Calu3 (cell line): ENCODE measurements around the gene COBLL1. TPM values are rescaled to one million over a fixed set of nuclear protein-coding genes. Genes with fewer than 3 reads are reported as not detected.

Experiments used
- BruUV-seq: library from RNA; stranded (reverse); fragments of 400-500 nt; replicated peaks from 2 replicates; lab custom pipeline; 2021; lab: Mats Ljungman, UMichigan
- CTCF ChIA-PET: fragments of 300-600 bp; sonication (Branson Sonifier 250); formaldehyde crosslinking; loops from one replicate; lab custom pipeline; 2022; ENCODE audit warnings: antibody characterized with exemption; lab: Charles Lee
- DNase-seq: peaks from one replicate; pipeline ENCODE4 v3.0.0; 2022
- H3K27ac Mint-ChIP-seq: one replicate; pipeline ENCODE4 v1.8.0; 2022; ENCODE audit warnings: mixed read lengths; ENCODE audit not compliant: unreplicated experiment
- H3K27me3 Mint-ChIP-seq: one replicate; pipeline ENCODE4 v1.8.0; 2022; ENCODE audit warnings: mixed read lengths; ENCODE audit not compliant: unreplicated experiment
- H3K36me3 Mint-ChIP-seq: one replicate; pipeline ENCODE4 v1.8.0; 2022; ENCODE audit warnings: mild to moderate bottlenecking, moderate library complexity, mixed read lengths; ENCODE audit not compliant: insufficient read depth, unreplicated experiment
- H3K4me1 Mint-ChIP-seq: one replicate; pipeline ENCODE4 v1.8.0; 2022; ENCODE audit warnings: mild to moderate bottlenecking, low read depth, mixed read lengths; ENCODE audit not compliant: unreplicated experiment
- H3K4me3 Mint-ChIP-seq: one replicate; pipeline ENCODE4 v1.8.0; 2022; ENCODE audit warnings: mild to moderate bottlenecking, low read depth, moderate library complexity, mixed read lengths; ENCODE audit not compliant: unreplicated experiment
- H3K9me3 Mint-ChIP-seq: one replicate; pipeline ENCODE4 v1.8.0; 2022; ENCODE audit warnings: low read depth, mixed read lengths; ENCODE audit not compliant: unreplicated experiment
- intact Hi-C: fragments of 100-400 bp; cut with micrococcal nuclease; formaldehyde crosslinking; loops from one replicate; pipeline ENCODE4 v1.10.0; 2022; ENCODE audit not compliant: unreplicated experiment
- total RNA-seq: library from RNA; stranded (reverse); gene quantifications from 2 replicates; pipeline ENCODE4 v1.2.3, GENCODE V29; 2022
- TF ChIP-seq, protein P1 (sequence below): fragments of 200-600 bp; IDR thresholded peaks from one replicate; pipeline ENCODE4 v1.8.0; 2022; ENCODE audit warnings: antibody characterized with exemption; ENCODE audit not compliant: unreplicated experiment

Gene COBLL1
- total RNA-seq, 1 experiment from 2014 or later, result 44.9 TPM

DNA sequence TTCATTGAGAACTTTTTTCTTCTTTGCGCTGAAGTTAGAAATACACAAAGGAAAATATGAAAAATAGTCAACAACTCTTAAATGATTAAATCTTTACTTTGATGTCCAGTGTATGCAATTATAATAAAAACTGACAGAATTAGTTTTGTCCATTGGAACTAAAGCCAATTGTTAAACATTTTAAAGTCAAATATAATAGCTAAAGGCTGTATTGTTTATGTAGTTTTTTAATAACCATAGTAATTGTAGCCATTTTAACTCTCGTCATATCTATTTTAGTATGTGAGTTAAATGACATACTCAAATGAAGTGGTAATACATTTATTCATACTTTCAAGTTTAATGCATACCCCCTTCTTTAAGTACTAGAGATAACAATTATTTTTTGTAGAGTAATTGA is 4.7 kb upstream of the COBLL1 start:
- Mint-ChIP-seq H3K4me3 (no peak overlapping the region), H3K9me3 (no peaks in the 10 kb centered on the region), H3K36me3 (peaks cover 12% of the 10 kb centered on the region), H3K4me1 (no peaks in the 10 kb centered on the region), H3K27me3 (no peaks in the 10 kb centered on the region), H3K27ac (no peak overlapping the region)
- DNase-seq, result no peak
- intact Hi-C loops, result no loop called here
- TF ChIP-seq, protein P1, sequence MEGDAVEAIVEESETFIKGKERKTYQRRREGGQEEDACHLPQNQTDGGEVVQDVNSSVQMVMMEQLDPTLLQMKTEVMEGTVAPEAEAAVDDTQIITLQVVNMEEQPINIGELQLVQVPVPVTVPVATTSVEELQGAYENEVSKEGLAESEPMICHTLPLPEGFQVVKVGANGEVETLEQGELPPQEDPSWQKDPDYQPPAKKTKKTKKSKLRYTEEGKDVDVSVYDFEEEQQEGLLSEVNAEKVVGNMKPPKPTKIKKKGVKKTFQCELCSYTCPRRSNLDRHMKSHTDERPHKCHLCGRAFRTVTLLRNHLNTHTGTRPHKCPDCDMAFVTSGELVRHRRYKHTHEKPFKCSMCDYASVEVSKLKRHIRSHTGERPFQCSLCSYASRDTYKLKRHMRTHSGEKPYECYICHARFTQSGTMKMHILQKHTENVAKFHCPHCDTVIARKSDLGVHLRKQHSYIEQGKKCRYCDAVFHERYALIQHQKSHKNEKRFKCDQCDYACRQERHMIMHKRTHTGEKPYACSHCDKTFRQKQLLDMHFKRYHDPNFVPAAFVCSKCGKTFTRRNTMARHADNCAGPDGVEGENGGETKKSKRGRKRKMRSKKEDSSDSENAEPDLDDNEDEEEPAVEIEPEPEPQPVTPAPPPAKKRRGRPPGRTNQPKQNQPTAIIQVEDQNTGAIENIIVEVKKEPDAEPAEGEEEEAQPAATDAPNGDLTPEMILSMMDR, result no peak
- BruUV-seq, result no TSS peak
- CTCF ChIA-PET, result no interaction called here

DNA sequence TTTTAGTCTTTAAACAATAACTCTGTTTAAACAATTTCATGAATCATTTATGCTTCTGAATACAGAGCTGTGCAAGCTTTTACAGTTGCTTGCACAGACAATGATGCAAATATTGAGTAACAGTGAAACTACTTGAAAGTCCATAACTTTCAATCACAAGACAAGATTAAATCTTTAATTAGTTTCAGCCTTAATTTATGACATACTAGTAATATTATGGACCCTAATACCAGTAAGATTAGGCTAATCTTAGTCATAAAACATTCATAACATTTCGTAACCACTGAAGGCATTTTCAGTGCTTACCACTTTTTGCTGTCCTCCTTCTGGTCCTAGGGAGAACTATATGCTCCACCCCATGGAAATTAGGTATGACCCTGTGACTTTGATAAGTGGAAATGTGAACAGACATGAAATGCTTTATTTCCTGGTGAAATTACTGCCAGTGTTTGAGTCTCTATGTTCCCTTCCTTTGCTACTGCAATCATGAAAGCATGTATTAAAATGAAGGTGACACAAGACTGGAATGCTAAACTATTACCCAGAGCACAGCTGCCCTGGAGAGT is 1.8 kb upstream of the COBLL1 start:
- peak overlapping the region; percentile 60 for H3K27ac Mint-ChIP-seq
- intact Hi-C loops, result loop anchor here (1.0 to 2.0 kb wide), 2 partner anchors 15 to 70 kb away; no protein-coding TSS in a partner anchor
- peaks cover 8% of the 10 kb centered on the region for H3K4me1 Mint-ChIP-seq
- peaks cover 33% of the 10 kb centered on the region for H3K36me3 Mint-ChIP-seq
- H3K27me3 Mint-ChIP-seq, result no peaks in the 10 kb centered on the region
- no peak overlapping the region for H3K4me3 Mint-ChIP-seq
- TF ChIP-seq, protein P1, result no peak
- no TSS peak for BruUV-seq
- H3K9me3 Mint-ChIP-seq, result no peaks in the 10 kb centered on the region
- DNase-seq, result no peak
- CTCF ChIA-PET, result interaction anchor here (1.1 to 1.4 kb wide), 3 partner anchors 18 to 70 kb away, joined by 3 to 5 read pairs (median 4); no protein-coding TSS in a partner anchor

DNA sequence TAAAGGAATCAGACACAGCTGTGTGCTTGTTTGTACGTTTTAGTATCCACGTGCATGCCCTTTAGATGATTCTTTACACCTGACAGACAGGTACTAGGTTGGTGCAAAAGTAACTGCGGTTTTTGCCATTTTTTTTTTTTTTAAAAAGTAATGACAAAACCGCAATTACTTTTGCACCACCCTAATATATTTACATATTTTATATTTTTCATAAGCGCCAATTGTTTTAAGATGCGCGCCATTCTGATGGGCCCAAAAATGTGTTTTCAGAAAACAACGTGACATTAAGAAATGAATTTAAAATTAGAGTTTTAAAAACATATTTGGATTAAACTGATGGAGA is 972 bp upstream of the COBLL1 start:
- Mint-ChIP-seq H3K4me3 (peak overlapping the region; percentile 97), H3K36me3 (peaks cover 37% of the 10 kb centered on the region), H3K27me3 (no peaks in the 10 kb centered on the region), H3K4me1 (peaks cover 14% of the 10 kb centered on the region), H3K9me3 (no peaks in the 10 kb centered on the region), H3K27ac (peak overlapping the region; percentile 66)
- DNase-seq, result no peak
- intact Hi-C loops, result loop anchor here (2.0 kb wide), 1 partner anchor 16 kb away; no protein-coding TSS in a partner anchor
- CTCF ChIA-PET, result interaction anchor here (0.5 to 2.4 kb wide), 10 partner anchors 18 to 219 kb away, joined by 3 to 27 read pairs (median 4); no protein-coding TSS in a partner anchor
- TF ChIP-seq, protein P1, result no peak
- no TSS peak for BruUV-seq

DNA sequence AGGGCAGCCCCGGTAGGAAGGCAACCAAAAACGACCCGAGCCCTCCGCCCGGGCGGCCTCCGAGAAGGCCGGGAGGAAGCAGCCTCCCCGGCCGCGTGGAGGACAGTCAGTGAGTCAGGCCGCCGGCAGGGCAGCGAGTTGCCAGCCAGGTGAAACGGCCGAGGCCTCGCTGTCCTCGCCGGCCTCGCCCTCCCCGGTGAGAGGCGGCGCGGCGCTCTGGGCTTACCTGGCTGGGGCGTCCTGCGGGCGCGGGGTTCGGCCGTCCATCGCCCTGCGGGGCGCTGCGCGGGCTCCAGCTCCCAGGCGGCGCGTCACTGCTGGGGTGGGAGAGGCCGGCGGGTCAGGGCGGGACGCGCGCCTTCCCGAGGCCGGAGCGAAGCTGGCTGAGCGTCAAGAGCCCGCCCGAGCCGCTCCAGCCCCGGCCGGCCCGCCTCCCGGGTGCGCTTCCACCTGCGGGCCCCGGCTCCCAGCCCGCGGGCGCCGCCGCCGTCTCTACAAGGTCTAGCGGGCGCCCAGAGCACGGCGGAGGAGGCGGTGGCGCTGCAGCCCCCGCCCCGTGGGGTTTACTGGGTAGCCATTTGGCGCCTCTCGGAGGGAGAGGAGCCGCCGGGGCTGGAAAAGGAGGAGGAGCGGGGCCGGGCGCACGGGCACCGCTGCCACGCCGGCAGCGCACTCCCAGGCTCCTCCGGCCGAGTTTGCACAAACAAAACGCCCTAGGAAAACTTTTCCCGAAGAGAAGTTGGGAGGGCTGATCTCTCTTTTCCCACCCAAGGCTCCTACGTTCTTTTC is 499 bp downstream of the COBLL1 start:
- CTCF ChIA-PET, result interaction anchor here (0.7 to 2.4 kb wide), 8 partner anchors 19 to 106 kb away, joined by 3 to 27 read pairs (median 6); no protein-coding TSS in a partner anchor
- Mint-ChIP-seq H3K9me3 (no peaks in the 10 kb centered on the region), H3K27me3 (no peaks in the 10 kb centered on the region), H3K27ac (peak overlapping the region; percentile 86), H3K4me3 (peak overlapping the region; percentile 97), H3K4me1 (peaks cover 15% of the 10 kb centered on the region), H3K36me3 (peaks cover 38% of the 10 kb centered on the region)
- intact Hi-C loops, result loop anchor here (1.0 kb wide), 2 partner anchors 73 to 103 kb away; no protein-coding TSS in a partner anchor
- TF ChIP-seq, protein P1, result no peak
- BruUV-seq, result no TSS peak
- DNase-seq, result peak; percentile 72
